ENCODE data around the gene GRN. TPM values are rescaled to one million over a fixed set of nuclear protein-coding genes. Genes with fewer than 3 reads are reported as not detected.
A peak's percentile ranks its signal among the peaks of the same experiment; 100 is the strongest.

GRN gene
- total and polyA plus RNA-seq, 2 of the 13 experiments (the other 11 are each of a cell fraction or from before 2014, with no cell fraction given), result 86.6 to 143 TPM

GRCh38 chr17:44318077-44318892 lies 26.8 kb upstream of the GRN start (continued):
- TF ChIP-seq ZNF337 (CRISPR knock-in tag; IDR thresholded peaks at IDR 0.05; ENCODE audit: borderline replicate concordance, low read depth) (no peak), PATZ1 (CRISPR knock-in tag; IDR thresholded peaks at IDR 0.05) (peak; percentile 52), CERS6 (CRISPR knock-in tag; IDR thresholded peaks at IDR 0.05) (no peak), HNRNPL (IDR thresholded peaks at IDR 0.05; ENCODE audit: low read depth, low read length) (peak; percentile 62; the same call in 1 of the 2 replicates), ATRX (CRISPR knock-in tag; IDR thresholded peaks at IDR 0.05; ENCODE audit: borderline replicate concordance) (no peak), SNAPC2 (CRISPR knock-in tag; IDR thresholded peaks at IDR 0.05) (no peak), RBM22 (optimal IDR thresholded peaks at IDR 0.05; ENCODE audit: low read length) (peak; percentile 61), MAFK (conservative IDR thresholded peaks at IDR 0.05 in 1 of 2, IDR thresholded peaks at IDR 0.05 in 1 of 2; ENCODE audit: low read length in 2 of 2) (no peak), ZNF530 (CRISPR knock-in tag; IDR thresholded peaks at IDR 0.05; ENCODE audit: low read depth) (no peak), MYC (CRISPR knock-in tag; IDR thresholded peaks at IDR 0.05; ENCODE audit: borderline replicate concordance) (no peak), ELF4 (CRISPR knock-in tag; IDR thresholded peaks at IDR 0.05; ENCODE audit: borderline replicate concordance) (no peak), ZNF879 (CRISPR knock-in tag; IDR thresholded peaks at IDR 0.05) (no peak), PREB (CRISPR knock-in tag; IDR thresholded peaks at IDR 0.05) (no peak), KLF13 (CRISPR knock-in tag; IDR thresholded peaks at IDR 0.05) (no peak), USF2 (IDR thresholded peaks at IDR 0.05; ENCODE audit: low read depth, low read length) (no peak), USF2 (CRISPR knock-in tag; IDR thresholded peaks at IDR 0.05; ENCODE audit: borderline replicate concordance) (no peak), ZNF737 (CRISPR knock-in tag; IDR thresholded peaks at IDR 0.05; ENCODE audit: borderline replicate concordance) (0 out of 2 replicates have a peak, but pooled peaks have one; percentile 29), TOPORS (CRISPR knock-in tag; IDR thresholded peaks at IDR 0.05) (0 out of 2 replicates have a peak, but pooled peaks have one; percentile 38), MNT (IDR thresholded peaks at IDR 0.05) (no peak), ATAD3A (CRISPR knock-in tag; IDR thresholded peaks at IDR 0.05) (no peak), ZIK1 (CRISPR knock-in tag; IDR thresholded peaks at IDR 0.05; ENCODE audit: borderline replicate concordance, low read depth) (no peak), AGO2 (optimal IDR thresholded peaks at IDR 0.05; ENCODE audit: low read depth, low read length) (peak; percentile 95)
